OCI-LY1 (cell line): ENCODE measurements around the gene CCDC88B.

Experiments
- H2AFZ ChIP-seq: fragments of 200-600 bp; sonication (generic), shearing (Covaris generic); 2 replicates; pipeline ENCODE4 v1.6.0; 2014; ENCODE audit warnings: antibody characterized with exemption, mild to moderate bottlenecking, low read length
- H3F3A ChIP-seq: fragments of 200-600 bp; sonication (generic), shearing (Covaris generic); 2 replicates; pipeline ENCODE4 v1.6.0; 2014; ENCODE audit warnings: mild to moderate bottlenecking, antibody characterized with exemption, low read length, moderate library complexity; ENCODE audit not compliant: insufficient read depth
- H3K27ac ChIP-seq: fragments of 200-600 bp; sonication (generic); 2 replicates; pipeline ENCODE4 v1.5.1; 2014; ENCODE audit warnings: low read length, mixed run types, mild to moderate bottlenecking, low read depth; ENCODE audit not compliant: poor library complexity, severe bottlenecking
- H3K27me3 ChIP-seq: fragments of 200-600 bp; sonication (generic); 2 replicates; pipeline ENCODE4 v1.6.0; 2014; ENCODE audit warnings: antibody characterized with exemption, mild to moderate bottlenecking, low read length, moderate library complexity; ENCODE audit not compliant: insufficient read depth
- H3K36me3 ChIP-seq: fragments of 200-600 bp; sonication (generic); 2 replicates; pipeline ENCODE4 v1.6.1; 2014; ENCODE audit warnings: mild to moderate bottlenecking, antibody characterized with exemption, low read length, moderate library complexity, mixed read lengths; ENCODE audit not compliant: insufficient read depth
- H3K4me1 ChIP-seq: fragments of 200-600 bp; sonication (generic); 2 replicates; pipeline ENCODE4 v1.5.1; 2014; ENCODE audit warnings: mild to moderate bottlenecking, low read length, moderate library complexity; ENCODE audit not compliant: insufficient read depth, severe bottlenecking
- H3K4me2 ChIP-seq: fragments of 200-600 bp; sonication (generic), shearing (Covaris generic); 2 replicates; pipeline ENCODE4 v1.6.1; 2014; ENCODE audit warnings: low read length
- H3K4me3 ChIP-seq: fragments of 200-600 bp; sonication (generic); 2 replicates; pipeline ENCODE4 v1.5.1; 2014; ENCODE audit warnings: low read length, low read depth, mild to moderate bottlenecking, mixed read lengths; ENCODE audit not compliant: poor library complexity, severe bottlenecking
- H3K79me2 ChIP-seq: fragments of 200-600 bp; shearing (Covaris generic); 2 replicates; pipeline ENCODE4 v1.6.1; 2016; ENCODE audit warnings: mixed run types, low read length, mixed read lengths; ENCODE audit not compliant: insufficient read depth
- H3K9ac ChIP-seq: fragments of 200-600 bp; sonication (generic), shearing (Covaris generic); 2 replicates; pipeline ENCODE4 v1.6.1; 2014; ENCODE audit warnings: mild to moderate bottlenecking, low read length, mixed read lengths
- H3K9me2 ChIP-seq: fragments of 200-600 bp; sonication (generic), shearing (Covaris generic); 2 replicates; pipeline ENCODE4 v1.6.1; 2014; ENCODE audit warnings: low read depth, mild to moderate bottlenecking, low read length, mixed read lengths
- H3K9me3 ChIP-seq: fragments of 200-600 bp; shearing (Covaris generic); 2 replicates; pipeline ENCODE4 v1.6.1; 2014; ENCODE audit warnings: low read length, mixed read lengths
- H4K20me1 ChIP-seq: fragments of 200-600 bp; sonication (generic), shearing (Covaris generic); 2 replicates; pipeline ENCODE4 v1.6.0; 2016; ENCODE audit warnings: mild to moderate bottlenecking, low read length; ENCODE audit not compliant: insufficient read depth
- EZH2 ChIP-seq: fragments of 200-600 bp; sonication (generic), shearing (Covaris generic); IDR thresholded peaks from 2 replicates; pipeline ENCODE4 v1.8.0; 2017; ENCODE audit warnings: borderline replicate concordance, mixed run types, mild to moderate bottlenecking, antibody characterized with exemption, low read length, moderate library complexity, mixed read lengths
- TF ChIP-seq, protein P1 (sequence below): fragments of 200-600 bp; sonication (generic), shearing (Covaris generic); IDR thresholded peaks from 2 replicates; pipeline ENCODE4 v1.5.1; 2017; ENCODE audit warnings: mild to moderate bottlenecking, antibody characterized with exemption, low read length, moderate library complexity, mixed read lengths

CCDC88B gene

DNA sequence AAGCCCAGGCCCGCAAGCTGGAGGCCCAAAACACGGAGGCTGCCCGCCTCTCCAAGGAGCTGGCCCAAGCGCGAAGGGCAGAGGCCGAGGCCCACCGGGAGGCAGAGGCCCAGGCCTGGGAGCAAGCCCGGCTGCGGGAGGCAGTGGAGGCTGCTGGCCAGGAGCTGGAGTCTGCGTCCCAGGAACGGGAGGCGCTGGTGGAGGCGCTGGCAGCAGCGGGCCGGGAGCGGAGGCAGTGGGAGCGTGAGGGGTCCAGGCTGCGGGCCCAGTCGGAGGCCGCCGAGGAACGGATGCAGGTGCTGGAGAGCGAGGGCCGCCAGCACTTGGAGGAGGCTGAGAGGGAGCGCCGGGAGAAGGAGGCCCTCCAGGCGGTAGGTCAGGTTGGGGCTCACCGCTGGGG lies 4.8 kb downstream of the CCDC88B start:
- Histone ChIP-seq H3K79me2 (no peaks in the 10 kb centered on the region), H3K9me3 (no peaks in the 10 kb centered on the region), H3K27me3 (no peaks in the 10 kb centered on the region), H3K4me2 (no peak overlapping the region), H3K27ac (no peak overlapping the region), H3K4me1 (peaks cover 19% of the 10 kb centered on the region), H4K20me1 (no peaks in the 10 kb centered on the region), H3K4me3 (no peak overlapping the region), H3F3A (no peaks in the 10 kb centered on the region), H3K9ac (no peak overlapping the region), H3K9me2 (no peaks in the 10 kb centered on the region), H3K36me3 (peaks cover 37% of the 10 kb centered on the region; the same call in 1 of the 2 replicates), H2AFZ (no peak overlapping the region)
- TF ChIP-seq, protein P1, sequence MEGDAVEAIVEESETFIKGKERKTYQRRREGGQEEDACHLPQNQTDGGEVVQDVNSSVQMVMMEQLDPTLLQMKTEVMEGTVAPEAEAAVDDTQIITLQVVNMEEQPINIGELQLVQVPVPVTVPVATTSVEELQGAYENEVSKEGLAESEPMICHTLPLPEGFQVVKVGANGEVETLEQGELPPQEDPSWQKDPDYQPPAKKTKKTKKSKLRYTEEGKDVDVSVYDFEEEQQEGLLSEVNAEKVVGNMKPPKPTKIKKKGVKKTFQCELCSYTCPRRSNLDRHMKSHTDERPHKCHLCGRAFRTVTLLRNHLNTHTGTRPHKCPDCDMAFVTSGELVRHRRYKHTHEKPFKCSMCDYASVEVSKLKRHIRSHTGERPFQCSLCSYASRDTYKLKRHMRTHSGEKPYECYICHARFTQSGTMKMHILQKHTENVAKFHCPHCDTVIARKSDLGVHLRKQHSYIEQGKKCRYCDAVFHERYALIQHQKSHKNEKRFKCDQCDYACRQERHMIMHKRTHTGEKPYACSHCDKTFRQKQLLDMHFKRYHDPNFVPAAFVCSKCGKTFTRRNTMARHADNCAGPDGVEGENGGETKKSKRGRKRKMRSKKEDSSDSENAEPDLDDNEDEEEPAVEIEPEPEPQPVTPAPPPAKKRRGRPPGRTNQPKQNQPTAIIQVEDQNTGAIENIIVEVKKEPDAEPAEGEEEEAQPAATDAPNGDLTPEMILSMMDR: no peak
- TF ChIP-seq EZH2: no peak

DNA sequence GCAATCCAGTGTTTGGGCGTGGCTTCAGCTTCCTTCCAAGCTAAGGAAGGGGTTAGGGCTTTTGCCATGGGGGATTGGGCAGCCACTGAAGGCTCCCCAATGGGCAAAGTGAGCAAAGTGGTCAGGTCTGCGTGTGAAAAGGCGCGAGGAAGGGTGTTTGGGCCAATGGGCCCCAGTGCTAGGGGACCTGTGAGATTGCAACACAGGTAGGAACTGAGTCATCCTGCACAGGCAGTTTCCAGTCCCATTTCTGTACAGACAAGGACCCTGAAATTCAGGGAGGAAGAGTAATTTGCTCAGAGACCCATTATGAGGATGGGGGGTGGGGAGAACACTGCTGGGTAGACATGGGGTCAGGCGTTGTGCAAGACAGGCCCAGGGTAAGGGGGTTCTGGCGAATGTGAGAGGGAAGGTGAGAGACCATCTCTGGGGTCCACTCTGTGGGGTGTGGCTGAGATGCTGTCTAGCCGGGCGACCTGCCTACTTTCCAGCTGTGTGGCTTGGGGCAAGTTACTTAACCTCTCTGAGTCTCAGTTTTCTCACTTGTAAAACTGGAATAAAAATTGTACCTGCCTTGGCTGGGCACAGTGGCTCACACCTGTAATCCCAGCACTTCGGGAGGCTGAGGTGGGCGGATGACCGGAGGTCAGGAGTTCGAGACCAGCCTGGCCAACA lies 7.3 kb downstream of the CCDC88B start:
- H3K79me2 ChIP-seq: no peaks in the 10 kb centered on the region

DNA sequence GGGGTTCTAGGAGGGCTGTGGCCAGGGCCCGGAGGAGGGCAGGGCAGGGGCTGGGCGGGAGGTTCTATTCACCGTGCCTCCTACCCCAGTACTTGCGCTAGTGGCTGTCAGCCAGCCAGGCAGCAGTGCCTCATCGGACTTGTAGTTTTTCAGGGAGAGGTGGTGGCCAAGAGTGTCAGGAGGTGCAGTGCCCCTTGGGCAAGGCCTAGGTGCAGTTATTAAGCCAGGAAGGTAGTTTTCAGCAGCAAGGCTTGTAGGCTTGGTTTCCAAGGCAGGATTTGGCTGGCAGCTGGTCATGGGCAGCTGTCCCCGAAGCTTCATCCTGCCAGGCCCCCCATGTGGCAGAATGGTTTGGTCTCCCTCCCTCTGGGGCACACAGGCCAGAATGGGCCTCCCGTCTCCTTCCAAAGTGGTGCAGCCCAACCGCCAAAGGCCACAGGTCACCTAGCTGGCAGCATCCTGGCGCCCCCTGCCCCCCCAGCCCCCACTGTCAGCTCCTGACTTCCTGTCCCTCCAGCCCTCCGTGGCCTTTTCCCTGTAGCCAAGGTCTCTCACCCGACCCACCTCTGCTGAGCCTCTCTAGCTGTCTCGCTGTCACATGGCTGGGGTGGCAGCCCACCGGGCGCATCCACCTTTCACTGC lies 8.5 kb downstream of the CCDC88B start:
- H3F3A ChIP-seq: no peaks in the 10 kb centered on the region
- H3K9ac ChIP-seq: no peak overlapping the region
- H3K4me1 ChIP-seq: no peaks in the 10 kb centered on the region
- no peaks in the 10 kb centered on the region for H3K9me2 ChIP-seq
- no peaks in the 10 kb centered on the region for H3K9me3 ChIP-seq
- H3K36me3 ChIP-seq: peaks cover 41% of the 10 kb centered on the region; the same call in 1 of the 2 replicates
- H4K20me1 ChIP-seq: no peaks in the 10 kb centered on the region
- H3K4me2 ChIP-seq: no peak overlapping the region
- no peak overlapping the region for H3K27ac ChIP-seq
- no peak overlapping the region for H3K4me3 ChIP-seq
- TF ChIP-seq, protein P1: no peak
- TF ChIP-seq EZH2: no peak
- H2AFZ ChIP-seq: no peak overlapping the region
- H3K27me3 ChIP-seq: no peaks in the 10 kb centered on the region
- H3K79me2 ChIP-seq: no peaks in the 10 kb centered on the region

More for the DNA sequence above, 7.3 kb downstream of the CCDC88B start:
- no peaks in the 10 kb centered on the region for H3K9me3 ChIP-seq
- no peak overlapping the region for H3K4me3 ChIP-seq
- no peak overlapping the region for H3K9ac ChIP-seq
- H3K4me1 ChIP-seq: peaks cover under 1% of the 10 kb centered on the region
- peaks cover 39% of the 10 kb centered on the region; the same call in 1 of the 2 replicates for H3K36me3 ChIP-seq
- H3K4me2 ChIP-seq: no peak overlapping the region
- H3K27me3 ChIP-seq: no peaks in the 10 kb centered on the region
- H3K27ac ChIP-seq: no peak overlapping the region
- no peak for TF ChIP-seq EZH2
- TF ChIP-seq, protein P1: no peak
- no peaks in the 10 kb centered on the region for H3K9me2 ChIP-seq
- no peaks in the 10 kb centered on the region for H3F3A ChIP-seq
- no peaks in the 10 kb centered on the region for H4K20me1 ChIP-seq
- H2AFZ ChIP-seq: no peak overlapping the region
